Natural killer cell (primary cell): Measurements from ENCODE around the gene NAV3. TPM values are rescaled to one million over a fixed set of nuclear protein-coding genes. Genes with fewer than 3 reads are reported as not detected.

Experiments used
- ATAC-seq, 3 donors: fragments of 150-1000 bp in 2 of 3; fragments of 200-7000 bp in 1 of 3; cut with Tn5 transposase; 1 replicate in 1 of 3; 2 replicates in 2 of 3; pipeline ENCODE4 v1.10.0; 2021; ENCODE audit warnings: mild to moderate bottlenecking in 2 of 3, moderate library complexity in 2 of 3
- DNase-seq, 2 donors: peaks; one replicate each; pipeline versions ENCODE4 v3.0.0 to v3.0.0-alpha.2; 2013 to 2021; ENCODE audit warnings: mixed read lengths in 1 of 2
- H3K27ac ChIP-seq: one replicate; pipeline ENCODE4 v1.5.1; 2013; ENCODE audit warnings: mild to moderate bottlenecking, low read length
- H3K27me3 ChIP-seq: one replicate; pipeline ENCODE4 v1.6.1; 2013; ENCODE audit warnings: low read length; ENCODE audit not compliant: control insufficient read depth, insufficient read depth
- H3K36me3 ChIP-seq: one replicate; pipeline ENCODE4 v1.6.1; 2013; ENCODE audit warnings: low read length; ENCODE audit not compliant: control insufficient read depth, insufficient read depth
- H3K4me1 ChIP-seq: one replicate; pipeline ENCODE4 v1.6.1; 2013; ENCODE audit warnings: low read length; ENCODE audit not compliant: control insufficient read depth, insufficient read depth
- H3K4me3 ChIP-seq: one replicate; pipeline ENCODE4 v1.5.1; 2013; ENCODE audit warnings: low read length
- H3K9me3 ChIP-seq: one replicate; pipeline ENCODE4 v1.6.1; 2013; ENCODE audit warnings: low read length; ENCODE audit not compliant: control insufficient read depth, insufficient read depth
- H3K27ac Mint-ChIP-seq, 2 donors: one replicate each; pipeline ENCODE4 v1.8.0; 2022; ENCODE audit warnings: mild to moderate bottlenecking in 2 of 2, mixed read lengths in 2 of 2, moderate library complexity in 1 of 2
- H3K27me3 Mint-ChIP-seq, 2 donors: one replicate each; pipeline ENCODE4 v1.8.0; 2022; ENCODE audit warnings: low read depth in 2 of 2, mixed read lengths in 2 of 2
- H3K36me3 Mint-ChIP-seq: one replicate; pipeline ENCODE4 v1.8.0; 2022; ENCODE audit warnings: mixed read lengths
- H3K4me1 Mint-ChIP-seq, 2 donors: one replicate each; pipeline ENCODE4 v1.8.0; 2022; ENCODE audit warnings: mixed read lengths in 2 of 2
- H3K4me3 Mint-ChIP-seq: one replicate; pipeline ENCODE4 v1.8.0; 2022; ENCODE audit warnings: mild to moderate bottlenecking, moderate library complexity, mixed read lengths
- H3K9me3 Mint-ChIP-seq, 2 donors: one replicate each; pipeline ENCODE4 v1.8.0; 2022; ENCODE audit warnings: mixed read lengths in 2 of 2
- CTCF ChIP-seq: fragments of 200-600 bp; IDR thresholded peaks from one replicate; pipeline ENCODE4 v1.8.0; 2022; ENCODE audit warnings: antibody characterized with exemption
- WGBS: methylation state at CpG from one replicate; pipeline ENCODE4 v1.1.7; 2013; ENCODE audit warnings: missing lambda C conversion rate; ENCODE audit not compliant: insufficient coverage; 5-methylcytosine and 5-hydroxymethylcytosine counted together
- intact Hi-C: fragments of 100-400 bp; cut with micrococcal nuclease; formaldehyde crosslinking; loops from one replicate; pipeline ENCODE4 v1.14.2; 2022
- total RNA-seq, 4 donors: library from RNA; stranded (reverse); fragments of 120-200 nt in 1 of 4; gene quantifications; one replicate each; pipeline versions ENCODE4 v1.2.3 to v1.2.4, GENCODE V29; 2013 to 2022

The NAV3 gene
- total RNA-seq, 3 donors from 2014 or later (not counting 1 experiment from before 2014, with no cell fraction given), result not detected

GRCh38 chr12:77968021-77968420 is 137.3 kb downstream of the NAV3 start:
- H3K4me1 ChIP-seq, result no peaks in the 10 kb centered on the region
- no peak overlapping the region for H3K4me3 Mint-ChIP-seq
- H3K27me3 ChIP-seq, result no peaks in the 10 kb centered on the region
- ATAC-seq, result no peak
- no peak overlapping the region for H3K27ac Mint-ChIP-seq
- no peak for TF ChIP-seq CTCF
- no peaks in the 10 kb centered on the region for H3K27me3 Mint-ChIP-seq
- H3K4me3 ChIP-seq, result no peak overlapping the region
- DNase-seq, result no peak
- H3K36me3 Mint-ChIP-seq, result no peaks in the 10 kb centered on the region
- no peaks in the 10 kb centered on the region for H3K9me3 ChIP-seq
- intact Hi-C loops, result no loop called here
- no peak overlapping the region for H3K27ac ChIP-seq
- WGBS, result 86% methylated on average over 1 of the region's 2 CpGs
- H3K4me1 Mint-ChIP-seq, result no peaks in the 10 kb centered on the region
- H3K36me3 ChIP-seq, result no peaks in the 10 kb centered on the region
- H3K9me3 Mint-ChIP-seq, result peaks cover 5% of the 10 kb centered on the region in 2 donors

- Mint-ChIP-seq H3K27me3 (no peaks in the 10 kb centered on the region), H3K36me3 (no peaks in the 10 kb centered on the region), H3K9me3 (peaks cover 5% of the 10 kb centered on the region in 2 donors), H3K27ac (no peak overlapping the region), H3K4me1 (no peaks in the 10 kb centered on the region), H3K4me3 (no peak overlapping the region)
- Histone ChIP-seq H3K27ac (no peak overlapping the region), H3K27me3 (no peaks in the 10 kb centered on the region), H3K4me3 (no peak overlapping the region), H3K36me3 (no peaks in the 10 kb centered on the region), H3K4me1 (no peaks in the 10 kb centered on the region), H3K9me3 (no peaks in the 10 kb centered on the region)
- no peak for DNase-seq
- TF ChIP-seq CTCF, result no peak
- ATAC-seq, result no peak
- 93% methylated on average over 6 of the region's 6 CpGs for WGBS
- intact Hi-C loops, result no loop called here
These were observed 137.9 kb downstream of the NAV3 start for GRCh38 chr12:77968571-77968970.

- H3K9me3 ChIP-seq, result no peaks in the 10 kb centered on the region
- no peaks in the 10 kb centered on the region for H3K27me3 ChIP-seq
- no peak overlapping the region for H3K27ac Mint-ChIP-seq
- H3K9me3 Mint-ChIP-seq, result peaks cover 11% of the 10 kb centered on the region in 2 donors
- H3K4me1 ChIP-seq, result no peaks in the 10 kb centered on the region
- no peak overlapping the region for H3K4me3 ChIP-seq
- no peak overlapping the region for H3K4me3 Mint-ChIP-seq
- intact Hi-C loops, result no loop called here
- H3K4me1 Mint-ChIP-seq, result no peaks in the 10 kb centered on the region
- no peaks in the 10 kb centered on the region for H3K36me3 ChIP-seq
- no peaks in the 10 kb centered on the region for H3K36me3 Mint-ChIP-seq
- ATAC-seq (no peak), DNase-seq (no peak)
- no peak overlapping the region for H3K27ac ChIP-seq
- no peak for TF ChIP-seq CTCF
- no CpG with 5 or more reads among the region's 1 CpG for WGBS
- H3K27me3 Mint-ChIP-seq, result no peaks in the 10 kb centered on the region
These were observed 142.9 kb downstream of the NAV3 start for GRCh38 chr12:77973579-77973978.

GRCh38 chr12:77974645-77975044 is 144.0 kb downstream of the NAV3 start:
- Histone ChIP-seq H3K27ac (no peak overlapping the region), H3K36me3 (no peaks in the 10 kb centered on the region), H3K4me3 (no peak overlapping the region), H3K4me1 (no peaks in the 10 kb centered on the region), H3K27me3 (no peaks in the 10 kb centered on the region), H3K9me3 (no peaks in the 10 kb centered on the region)
- TF ChIP-seq CTCF, result no peak
- Mint-ChIP-seq H3K4me3 (no peak overlapping the region), H3K9me3 (peaks cover 8 to 9% of the 10 kb centered on the region in 2 donors), H3K27ac (no peak overlapping the region), H3K36me3 (no peaks in the 10 kb centered on the region), H3K4me1 (no peaks in the 10 kb centered on the region), H3K27me3 (no peaks in the 10 kb centered on the region)
- no peak for ATAC-seq
- intact Hi-C loops, result no loop called here
- DNase-seq, result no peak
- WGBS, result 84% methylated on average over 2 of the region's 2 CpGs
